PC-9 (cell line): ENCODE results near the gene ATXN7.

Experiments
- CTCF ChIP-seq: fragments of 200-600 bp; sonication (generic); conservative IDR thresholded peaks from 2 replicates; pipeline ENCODE4 v1.6.1; 2017; ENCODE audit warnings: mixed run types, antibody characterized with exemption, mild to moderate bottlenecking, moderate library complexity
- EZH2 ChIP-seq: fragments of 200-600 bp; sonication (generic); IDR thresholded peaks from 2 replicates; pipeline ENCODE4 v1.8.0; 2017; ENCODE audit warnings: antibody characterized with exemption, low read depth

- TF ChIP-seq CTCF, result no peak
- no peak for TF ChIP-seq EZH2
Measured at GRCh38 chr3:63955036-63955650, 91.5 kb downstream of the ATXN7 start.
